ENCODE measurements around the gene WAS. TPM values are rescaled to one million over a fixed set of nuclear protein-coding genes. Genes with fewer than 3 reads are reported as not detected.

Gene WAS
- polyA plus RNA-seq, 1 donor from 2014 or later: 1.0 TPM

GRCh38 chrX:48715876-48716502 lies 32.4 kb downstream of the WAS start:
- no peaks in the 10 kb centered on the region for H3K36me3 ChIP-seq (ENCODE audit: insufficient read depth, low read length)
- H3F3A ChIP-seq (ENCODE audit: insufficient read depth, low read length, poor library complexity, severe bottlenecking): no peaks in the 10 kb centered on the region
- no peaks in the 10 kb centered on the region for H3K9me2 ChIP-seq (ENCODE audit: insufficient read depth, low read length)
- no peak overlapping the region for H2AFZ ChIP-seq (ENCODE audit: low read depth, low read length)
- H3K27me3 ChIP-seq (ENCODE audit: insufficient read depth, low read depth, low read length): no peaks in the 10 kb centered on the region
- no peak overlapping the region for H3K27ac ChIP-seq (ENCODE audit: low read length)
- H3K4me3 ChIP-seq (ENCODE audit: low read length): no peak overlapping the region
- no peak overlapping the region for H3K4me2 ChIP-seq (ENCODE audit: low read length)
- no peak overlapping the region for H3K9ac ChIP-seq (ENCODE audit: low read length)
- H3K79me2 ChIP-seq (replicated peaks; ENCODE audit: insufficient read depth, low read length): no peaks in the 10 kb centered on the region
- no peaks in the 10 kb centered on the region for H3K9me3 ChIP-seq (ENCODE audit: low read length)
- H4K20me1 ChIP-seq (ENCODE audit: insufficient read depth): no peaks in the 10 kb centered on the region
- TF ChIP-seq EP300 (conservative IDR thresholded peaks at IDR 0.05; ENCODE audit: poor library complexity, severe bottlenecking): no peak

GRCh38 chrX:48719958-48720357 lies 36.4 kb downstream of the WAS start:
- Histone ChIP-seq H2AFZ (ENCODE audit: low read depth, low read length) (no peak overlapping the region), H3K9me3 (ENCODE audit: low read length) (no peaks in the 10 kb centered on the region), H3K9ac (ENCODE audit: low read length) (no peak overlapping the region)

More at GRCh38 chrX:48719958-48720357, 36.4 kb downstream of the WAS start:
- Histone ChIP-seq H3K36me3 (ENCODE audit: insufficient read depth, low read length) (no peaks in the 10 kb centered on the region), H3K4me3 (ENCODE audit: low read length) (no peak overlapping the region), H3K27ac (ENCODE audit: low read length) (no peak overlapping the region), H3K9me2 (ENCODE audit: insufficient read depth, low read length) (no peaks in the 10 kb centered on the region), H3K79me2 (replicated peaks; ENCODE audit: insufficient read depth, low read length) (no peaks in the 10 kb centered on the region), H3K27me3 (ENCODE audit: insufficient read depth, low read depth, low read length) (no peaks in the 10 kb centered on the region), H4K20me1 (ENCODE audit: insufficient read depth) (no peaks in the 10 kb centered on the region), H3F3A (ENCODE audit: insufficient read depth, low read length, poor library complexity, severe bottlenecking) (no peaks in the 10 kb centered on the region), H3K4me2 (ENCODE audit: low read length) (no peak overlapping the region)
- TF ChIP-seq EP300 (conservative IDR thresholded peaks at IDR 0.05; ENCODE audit: poor library complexity, severe bottlenecking): no peak
- no peak for TF ChIP-seq MXI1 (conservative IDR thresholded peaks at IDR 0.05; ENCODE audit: poor library complexity, severe bottlenecking)
- no peak for TF ChIP-seq TAF1 (IDR thresholded peaks at IDR 0.05; ENCODE audit: low read depth)
- no peak for TF ChIP-seq REST (IDR thresholded peaks at IDR 0.05; ENCODE audit: borderline replicate concordance)
- no peak for TF ChIP-seq POLR2AphosphoS5 (IDR thresholded peaks at IDR 0.05)
- TF ChIP-seq EZH2 (IDR thresholded peaks at IDR 0.05; ENCODE audit: borderline replicate concordance, insufficient read depth, low read length, poor library complexity, severe bottlenecking): no peak
- TF ChIP-seq CTCF (IDR thresholded peaks at IDR 0.05; ENCODE audit: poor library complexity, severe bottlenecking): no peak
- TF ChIP-seq RAD21 (conservative IDR thresholded peaks at IDR 0.05): no peak
- TF ChIP-seq SMC3 (conservative IDR thresholded peaks at IDR 0.05; ENCODE audit: poor library complexity): no peak

Data from neural cell (in vitro differentiated cells).